ENCODE measurements around the gene TBC1D14. TPM values are rescaled to one million over a fixed set of nuclear protein-coding genes. Genes with fewer than 3 reads are reported as not detected.

Gene TBC1D14
- total RNA-seq, 4 donors from 2014 or later = 54.7 to 101 (median 73.3) TPM

GRCh38 chr4:6986072-6986780, 76.6 kb downstream of the TBC1D14 start:
- peak overlapping the region; percentile 38 for H3K4me3 ChIP-seq (ENCODE audit: low read depth, poor library complexity, severe bottlenecking)
- TF ChIP-seq POLR2A (IDR thresholded peaks at IDR 0.05) (no peak), CTCF (IDR thresholded peaks at IDR 0.05) (no peak)
- 1 to 2% methylated on average over 28 of the region's 28 CpGs for WGBS, 2 donors
- DNase-seq (ENCODE audit: low spot score in 2 of 2) = peak; percentile 59 to 89
- intact Hi-C loops (cut with DNase I; ENCODE audit: low total_unique reads) = no loop called here

GRCh38 chr4:6986781-6987587, 77.4 kb downstream of the TBC1D14 start:
- intact Hi-C loops (cut with DNase I; ENCODE audit: low total_unique reads) = no loop called here
- WGBS, 2 donors = 0 to 1% methylated on average over 36 to 70 of the region's 78 CpGs
- TF ChIP-seq POLR2A (IDR thresholded peaks at IDR 0.05) (peak in 1 of 2 donors; percentile 29), CTCF (IDR thresholded peaks at IDR 0.05) (peak in 1 of 3 donors; percentile 13)
- peak; percentile 92 to 98 for DNase-seq (ENCODE audit: low spot score in 2 of 2)
- peak overlapping the region; percentile 67 for H3K4me3 ChIP-seq (ENCODE audit: low read depth, poor library complexity, severe bottlenecking)

GRCh38 chr4:6987588-6987961, 77.9 kb downstream of the TBC1D14 start:
- TF ChIP-seq POLR2A (IDR thresholded peaks at IDR 0.05) (no peak), CTCF (IDR thresholded peaks at IDR 0.05) (no peak)
- peak; percentile 46 to 86 for DNase-seq (ENCODE audit: low spot score in 2 of 2)
- WGBS, 2 donors = 1 to 7% methylated on average over 15 to 17 of the region's 17 CpGs
- H3K4me3 ChIP-seq (ENCODE audit: low read depth, poor library complexity, severe bottlenecking) = peak overlapping the region; percentile 67
- intact Hi-C loops (cut with DNase I; ENCODE audit: low total_unique reads) = no loop called here

- intact Hi-C loops (cut with DNase I; ENCODE audit: low total_unique reads) = no loop called here
- 59 to 61% methylated on average over 13 of the region's 13 CpGs for WGBS, 2 donors
- peak in 1 of 2 donors; percentile 81 for DNase-seq (ENCODE audit: low spot score in 2 of 2)
- no peak for TF ChIP-seq POLR2A (IDR thresholded peaks at IDR 0.05)
- TF ChIP-seq CTCF (IDR thresholded peaks at IDR 0.05) = no peak
- peak overlapping the region; percentile 67 for H3K4me3 ChIP-seq (ENCODE audit: low read depth, poor library complexity, severe bottlenecking)
These were observed 78.5 kb downstream of the TBC1D14 start for GRCh38 chr4:6988016-6988715.

GRCh38 chr4:6989331-6989923, 79.8 kb downstream of the TBC1D14 start:
- intact Hi-C loops (cut with DNase I; ENCODE audit: low total_unique reads) = no loop called here
- WGBS, 2 donors = 62 to 67% methylated on average over 10 of the region's 10 CpGs
- no peak for TF ChIP-seq POLR2A (IDR thresholded peaks at IDR 0.05)
- TF ChIP-seq CTCF (IDR thresholded peaks at IDR 0.05) = no peak
- DNase-seq (ENCODE audit: low spot score in 2 of 2) = peak in 1 of 2 donors; percentile 83
- no peak overlapping the region for H3K4me3 ChIP-seq (ENCODE audit: low read depth, poor library complexity, severe bottlenecking)

Data from lower leg skin (tissue), 4 donors.